HG03139 (cell line): ENCODE results near the gene FAM227B.
"Not testable (repeated sequence)": the region's sequence is repeated elsewhere in the genome, so short reads cannot be mapped to it uniquely, and the experiment has no call there.

Experiments used
- ATAC-seq: cut with Tn5 transposase; IDR thresholded peaks from one replicate; pipeline ENCODE4 v1.9.1; 2021; ENCODE audit not compliant: unreplicated experiment

The FAM227B gene

GRCh38 chr15:49441816-49442215 lies 178.8 kb downstream of the FAM227B start:
- no peak for ATAC-seq

- no peak for ATAC-seq
Observed at GRCh38 chr15:49441356-49441755, 179.3 kb downstream of the FAM227B start.

- ATAC-seq = no peak
Observed at GRCh38 chr15:49439678-49440395, 180.8 kb downstream of the FAM227B start.

- ATAC-seq = peak; percentile 69
Observed at GRCh38 chr15:49438962-49439631, 181.5 kb downstream of the FAM227B start.

GRCh38 chr15:49436751-49437150 lies 183.9 kb downstream of the FAM227B start:
- no peak for ATAC-seq

- no peak for ATAC-seq
Observed at GRCh38 chr15:49435174-49435573, 185.4 kb downstream of the FAM227B start.

- ATAC-seq = no peak
Observed at GRCh38 chr15:49430046-49430445, 190.6 kb downstream of the FAM227B start.

GRCh38 chr15:49428409-49429095 lies 192.1 kb downstream of the FAM227B start:
- ATAC-seq = no peak

GRCh38 chr15:49427372-49427771 lies 193.2 kb downstream of the FAM227B start:
- no peak for ATAC-seq

GRCh38 chr15:49424954-49425353 lies 195.7 kb downstream of the FAM227B start:
- no peak for ATAC-seq

- no peak for ATAC-seq
Observed at GRCh38 chr15:49423901-49424550, 196.6 kb downstream of the FAM227B start.

GRCh38 chr15:49423021-49423420 lies 197.6 kb downstream of the FAM227B start, which contains the start of gene FGF7:
Gene FGF7, plus strand, starts transcription at chr15:49423242. Its CDS starts 1,056 bp downstream, at chr15:49424298.
- no peak for ATAC-seq

GRCh38 chr15:49421991-49422390 lies 198.6 kb downstream of the FAM227B start:
- ATAC-seq = no peak

GRCh38 chr15:49418811-49419210 lies 201.8 kb downstream of the FAM227B start:
- ATAC-seq = no peak

- no peak for ATAC-seq
Observed at GRCh38 chr15:49415638-49416037, 205.0 kb downstream of the FAM227B start.

GRCh38 chr15:49415149-49415548 lies 205.5 kb downstream of the FAM227B start:
- ATAC-seq = no peak

GRCh38 chr15:49412797-49413196 lies 207.8 kb downstream of the FAM227B start:
- no peak for ATAC-seq

GRCh38 chr15:49410641-49411040 lies 210.0 kb downstream of the FAM227B start:
- ATAC-seq = no peak

- ATAC-seq = no peak
Observed at GRCh38 chr15:49406352-49407118, 214.1 kb downstream of the FAM227B start.

GRCh38 chr15:49402515-49403296 lies 217.9 kb downstream of the FAM227B start:
- not testable (repeated sequence) for ATAC-seq
